IMR-90 (cell line): ENCODE data around the gene HACD2. TPM values are rescaled to one million over a fixed set of nuclear protein-coding genes. Genes with fewer than 3 reads are reported as not detected.

Source experiments
- ATAC-seq: fragments of 200-7000 bp; cut with Tn5 transposase; 2 replicates; pipeline ENCODE4 v1.9.1; 2020; ENCODE audit warnings: low read depth, mild to moderate bottlenecking, moderate library complexity
- BruUV-seq: library from RNA; stranded (reverse); fragments of 400-500 nt; replicated peaks from 2 replicates; lab custom pipeline; 2021; lab: Mats Ljungman, UMichigan
- CTCF ChIA-PET: fragments of 300-600 bp; formaldehyde crosslinking; extraction: SDS; loops from one replicate; lab custom pipeline; 2021; ENCODE audit warnings: antibody characterized with exemption; lab: Yijun Ruan, JAX
- POLR2A ChIA-PET: fragments of 300-600 bp; sonication (Branson Sonifier 250); formaldehyde crosslinking; loops from one replicate; lab custom pipeline; 2022; ENCODE audit warnings: antibody characterized with exemption; ENCODE audit not compliant: unreplicated experiment; lab: Charles Lee
- DNase-seq: peaks from one replicate; pipeline ENCODE4 v3.0.0; 2013
- H2AFZ ChIP-seq: replicated peaks from 2 replicates; pipeline ENCODE3; 2013; ENCODE audit warnings: low read length, mild to moderate bottlenecking; ENCODE audit not compliant: poor library complexity
- H2AK5ac ChIP-seq: 2 replicates; pipeline ENCODE4 v1.6.1; 2013; ENCODE audit warnings: low read depth, low read length, inconsistent platforms
- H2AK9ac ChIP-seq: replicated peaks from 2 replicates; pipeline ENCODE3; 2013; ENCODE audit warnings: mild to moderate bottlenecking, low read depth, low read length, moderate library complexity; ENCODE audit not compliant: poor library complexity
- H2BK120ac ChIP-seq: 2 replicates; pipeline ENCODE4 v1.6.1; 2013; ENCODE audit warnings: low read depth, low read length, inconsistent platforms
- H2BK15ac ChIP-seq: 3 replicates; pipeline ENCODE4 v1.6.1; 2013; ENCODE audit warnings: low read depth, low read length, inconsistent platforms
- H2BK20ac ChIP-seq: 2 replicates; pipeline ENCODE4 v1.6.1; 2013; ENCODE audit warnings: low read depth, mild to moderate bottlenecking, inconsistent platforms, low read length, moderate library complexity
- H2BK5ac ChIP-seq: 2 replicates; pipeline ENCODE4 v1.6.1; 2013; ENCODE audit warnings: mild to moderate bottlenecking, low read depth, low read length, inconsistent platforms; ENCODE audit not compliant: poor library complexity, severe bottlenecking
- H3K14ac ChIP-seq: replicated peaks from 2 replicates; pipeline ENCODE4 v1.6.1; 2013; ENCODE audit warnings: low read depth, low read length, inconsistent platforms
- H3K18ac ChIP-seq: 2 replicates; pipeline ENCODE4 v1.6.1; 2013; ENCODE audit warnings: low read depth, low read length, control low read depth
- H3K23ac ChIP-seq: 2 replicates; pipeline ENCODE4 v1.6.1; 2013; ENCODE audit warnings: low read depth, low read length, inconsistent platforms
- H3K27ac ChIP-seq: 2 replicates; pipeline ENCODE4 v1.5.1; 2013; ENCODE audit warnings: mild to moderate bottlenecking, control low read depth, low read length; ENCODE audit not compliant: insufficient read depth
- H3K27me3 ChIP-seq: 2 replicates; pipeline ENCODE4 v1.6.1; 2013; ENCODE audit warnings: low read length; ENCODE audit not compliant: control insufficient read depth, insufficient read depth
- H3K36me3 ChIP-seq: 2 replicates; pipeline ENCODE4 v1.6.1; 2013; ENCODE audit warnings: low read length, mixed read lengths; ENCODE audit not compliant: control insufficient read depth, insufficient read depth
- H3K4ac ChIP-seq: 2 replicates; pipeline ENCODE4 v1.6.1; 2013; ENCODE audit warnings: low read depth, low read length, inconsistent platforms
- H3K4me1 ChIP-seq: 2 replicates; pipeline ENCODE4 v1.6.1; 2013; ENCODE audit warnings: low read length, mixed read lengths; ENCODE audit not compliant: control insufficient read depth, insufficient read depth
- H3K4me2 ChIP-seq: 2 replicates; pipeline ENCODE4 v1.6.1; 2013; ENCODE audit warnings: low read depth, mild to moderate bottlenecking, control low read depth, low read length, moderate library complexity
- H3K4me3 ChIP-seq: 2 replicates; pipeline ENCODE4 v1.5.1; 2013; ENCODE audit warnings: low read depth, mild to moderate bottlenecking, control low read depth, low read length, moderate library complexity; ENCODE audit not compliant: insufficient read depth
- H3K56ac ChIP-seq: 2 replicates; pipeline ENCODE4 v1.6.1; 2013; ENCODE audit warnings: low read length, inconsistent platforms; ENCODE audit not compliant: insufficient read depth; ENCODE audit errors: extremely low read depth
- H3K79me1 ChIP-seq, 2 experiments: 2 replicates each; pipeline ENCODE4 v1.6.1; 2013; ENCODE audit warnings: low read length in 2 of 2, inconsistent platforms in 1 of 2, low read depth in 1 of 2
- H3K9ac ChIP-seq: 2 replicates; pipeline ENCODE4 v1.6.1; 2013; ENCODE audit warnings: low read depth, low read length, control low read depth
- H3K9me1 ChIP-seq: 2 replicates; pipeline ENCODE4 v1.6.1; 2013; ENCODE audit warnings: low read length, inconsistent platforms; ENCODE audit not compliant: insufficient read depth
- H3K9me3 ChIP-seq: 2 replicates; pipeline ENCODE4 v1.6.1; 2013; ENCODE audit warnings: low read length; ENCODE audit not compliant: control insufficient read depth, insufficient read depth
- H4K20me1 ChIP-seq: 2 replicates; pipeline ENCODE4 v1.6.1; 2013; ENCODE audit warnings: low read length, inconsistent platforms; ENCODE audit not compliant: insufficient read depth
- H4K5ac ChIP-seq: 2 replicates; pipeline ENCODE4 v1.6.1; 2013; ENCODE audit warnings: mild to moderate bottlenecking, low read depth, low read length, control low read depth
- H4K8ac ChIP-seq, 2 experiments: 2 replicates each; pipeline ENCODE4 v1.6.1; 2013; ENCODE audit warnings: low read depth in 2 of 2, low read length in 2 of 2, control low read depth in 1 of 2, inconsistent platforms in 1 of 2
- H4K91ac ChIP-seq: 2 replicates; pipeline ENCODE4 v1.6.1; 2013; ENCODE audit warnings: low read depth, low read length, inconsistent platforms; ENCODE audit not compliant: insufficient read depth
- CHD1 ChIP-seq: IDR thresholded peaks from 2 replicates; pipeline ENCODE4 v1.6.1; 2012; ENCODE audit warnings: low read depth, low read length, improper control_type of control experiment
- FOS ChIP-seq: fragments of 150-350 bp; IDR thresholded peaks from 2 replicates; pipeline ENCODE4 v1.6.1; 2016; ENCODE audit warnings: low read depth, low read length
- MAFK ChIP-seq: IDR thresholded peaks from 2 replicates; pipeline ENCODE4 v1.6.1; 2012; ENCODE audit warnings: low read depth, low read length, improper control_type of control experiment
- MAZ ChIP-seq: IDR thresholded peaks from 2 replicates; pipeline ENCODE4 v1.6.1; 2012; ENCODE audit warnings: low read depth, mild to moderate bottlenecking, low read length, improper control_type of control experiment, moderate library complexity, borderline replicate concordance
- MXI1 ChIP-seq: IDR thresholded peaks from 2 replicates; pipeline ENCODE4 v1.6.1; 2012; ENCODE audit warnings: low read depth, mild to moderate bottlenecking, low read length, moderate library complexity, borderline replicate concordance
- POLR2A ChIP-seq: IDR thresholded peaks from 2 replicates; pipeline ENCODE4 v1.6.1; 2012; ENCODE audit warnings: mild to moderate bottlenecking, low read depth, low read length
- RAD21 ChIP-seq: IDR thresholded peaks from 2 replicates; pipeline ENCODE4 v1.6.1; 2012; ENCODE audit warnings: low read length, improper control_type of control experiment
- RCOR1 ChIP-seq: IDR thresholded peaks from 2 replicates; pipeline ENCODE4 v1.6.1; 2012; ENCODE audit warnings: mild to moderate bottlenecking, low read length, improper control_type of control experiment; ENCODE audit not compliant: insufficient replicate concordance
- RFX5 ChIP-seq: IDR thresholded peaks from 2 replicates; pipeline ENCODE4 v1.8.0; 2012; ENCODE audit warnings: low read depth, mild to moderate bottlenecking, low read length, moderate library complexity
- SMC3 ChIP-seq: fragments of 150-350 bp; IDR thresholded peaks from 2 replicates; pipeline ENCODE4 v1.6.1; 2016; ENCODE audit warnings: low read depth, mild to moderate bottlenecking, antibody characterized with exemption, low read length, moderate library complexity
- WGBS, 2 experiments: methylation state at CpG; one replicate each; pipeline versions ENCODE4 v1.1.5 to v1.1.7; 2013; ENCODE audit warnings: missing lambda C conversion rate in 2 of 2; ENCODE audit not compliant: insufficient read length in 1 of 2; ENCODE audit errors: extremely low coverage in 2 of 2; 5-methylcytosine and 5-hydroxymethylcytosine counted together
- dilution Hi-C: fragments of 300-500 bp; cut with HindIII; formaldehyde crosslinking; loops from one replicate; pipeline ENCODE4 v1.14.3; 2018; ENCODE audit warnings: low sequenced_read_pairs; ENCODE audit not compliant: unreplicated experiment
- in situ Hi-C: fragments of 300-500 bp; cut with MboI; formaldehyde crosslinking; loops from 3 replicates; pipeline ENCODE4 v1.14.3; 2019; ENCODE audit warnings: low sequenced_read_pairs, inconsistent platforms, mixed read lengths
- intact Hi-C: fragments of 100-400 bp; cut with micrococcal nuclease; formaldehyde crosslinking; loops from 2 replicates; pipeline ENCODE4 v1.10.0; 2022
- polyA plus RNA-seq, 3 experiments: library from polyadenylated mRNA; depleted of rRNA; stranded (reverse); fragments of >200 nt; gene quantifications; 2 replicates each; pipeline ENCODE4 v1.2.3, GENCODE V29; 2012; ENCODE audit warnings: low replicate concordance in 1 of 3
- total RNA-seq: library from RNA; depleted of rRNA; stranded (reverse); fragments of >200 nt; gene quantifications from 2 replicates; pipeline ENCODE4 v1.2.3, GENCODE V29; 2012
- TF ChIP-seq, protein P1 (sequence below): fragments of 150-350 bp; IDR thresholded peaks from 2 replicates; pipeline ENCODE4 v1.6.1; 2017; ENCODE audit warnings: mild to moderate bottlenecking, antibody characterized with exemption, low read length, low read depth

Gene HACD2
- total and polyA plus RNA-seq, 2 of the 4 experiments (the other 2 are of a cell fraction), result 21.5 to 22.6 TPM

DNA sequence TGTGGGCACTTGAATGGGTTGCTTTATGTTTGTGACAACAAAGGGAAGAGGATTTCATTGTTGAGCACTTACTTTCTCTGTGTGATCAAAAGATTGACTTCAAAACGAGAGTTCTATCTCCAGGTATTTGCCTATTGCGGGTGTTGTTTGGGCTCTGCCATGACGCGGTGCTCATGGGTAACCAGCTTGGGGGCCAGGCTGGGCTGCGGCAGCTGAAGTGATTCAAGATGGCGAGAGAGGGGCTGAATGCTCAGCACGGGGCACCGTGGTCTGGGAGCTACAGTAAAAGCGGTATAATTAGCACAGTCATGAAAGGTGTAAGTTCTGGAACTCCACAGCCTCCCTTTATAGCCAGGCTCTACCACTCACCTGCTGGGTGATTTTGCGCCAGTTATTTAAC lies 105.0 kb downstream of the HACD2 start:
- peaks cover 62% of the 10 kb centered on the region for H3K27me3 ChIP-seq
- intact Hi-C loops (no loop called here), dilution Hi-C loops (no loop called here), in situ Hi-C loops (no loop called here)
- no peak overlapping the region for H3K4ac ChIP-seq
- no peaks in the 10 kb centered on the region for H3K9me1 ChIP-seq
- no peak overlapping the region for H3K4me3 ChIP-seq
- no peaks in the 10 kb centered on the region for H3K36me3 ChIP-seq
- H3K14ac ChIP-seq, result no peak overlapping the region
- H4K5ac ChIP-seq, result no peak overlapping the region
- H4K91ac ChIP-seq, result no peak overlapping the region
- H2BK5ac ChIP-seq, result no peak overlapping the region
- H2AK5ac ChIP-seq, result no peak overlapping the region
- ChIA-PET CTCF (no interaction called here), POLR2A (no interaction called here)
- H3K56ac ChIP-seq, result no peak overlapping the region
- H3K27ac ChIP-seq, result no peak overlapping the region
- no peak overlapping the region for H2BK15ac ChIP-seq
- no peak for ATAC-seq
- no peak overlapping the region for H2AK9ac ChIP-seq
- H4K20me1 ChIP-seq, result no peaks in the 10 kb centered on the region
- no peak for DNase-seq
- H3K23ac ChIP-seq, result no peak overlapping the region
- no peaks in the 10 kb centered on the region for H3K79me1 ChIP-seq
- no peak overlapping the region for H2BK120ac ChIP-seq
- no TSS peak for BruUV-seq
- no peak overlapping the region for H3K18ac ChIP-seq
- no peak overlapping the region for H3K9ac ChIP-seq
- WGBS, 2 experiments, result 57% methylated on average over 2 of the region's 10 CpGs; no CpG with 5 or more reads in 1 of the 2 experiments
- no peak overlapping the region for H4K8ac ChIP-seq
- H2AFZ ChIP-seq, result no peak overlapping the region
- no peak overlapping the region for H3K4me2 ChIP-seq
- TF ChIP-seq RCOR1 (no peak), SMC3 (no peak), POLR2A (no peak), MXI1 (no peak), MAFK (no peak), RAD21 (no peak), FOS (no peak), CHD1 (no peak), RFX5 (no peak), MAZ (no peak)
- TF ChIP-seq, protein P1, sequence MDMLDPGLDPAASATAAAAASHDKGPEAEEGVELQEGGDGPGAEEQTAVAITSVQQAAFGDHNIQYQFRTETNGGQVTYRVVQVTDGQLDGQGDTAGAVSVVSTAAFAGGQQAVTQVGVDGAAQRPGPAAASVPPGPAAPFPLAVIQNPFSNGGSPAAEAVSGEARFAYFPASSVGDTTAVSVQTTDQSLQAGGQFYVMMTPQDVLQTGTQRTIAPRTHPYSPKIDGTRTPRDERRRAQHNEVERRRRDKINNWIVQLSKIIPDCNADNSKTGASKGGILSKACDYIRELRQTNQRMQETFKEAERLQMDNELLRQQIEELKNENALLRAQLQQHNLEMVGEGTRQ, result no peak
- no peak overlapping the region for H2BK20ac ChIP-seq
- H3K9me3 ChIP-seq, result no peaks in the 10 kb centered on the region
- no peaks in the 10 kb centered on the region for H3K4me1 ChIP-seq
